ENCODE data around the gene LRRC36. TPM values are rescaled to one million over a fixed set of nuclear protein-coding genes. Genes with fewer than 3 reads are reported as not detected.

Gene LRRC36
- total RNA-seq, 4 donors from 2014 or later: not detected

GRCh38 chr16:67419931-67420330 lies 93.3 kb downstream of the LRRC36 start:
- TF ChIP-seq CTCF (IDR thresholded peaks at IDR 0.05 in 4 of 5, conservative IDR thresholded peaks at IDR 0.05 in 1 of 5) (no peak), POLR2A (IDR thresholded peaks at IDR 0.05) (no peak)

GRCh38 chr16:67421030-67421429 lies 94.4 kb downstream of the LRRC36 start:
- Histone ChIP-seq H3K27ac (no peak overlapping the region), H3K4me3 (no peak overlapping the region), H3K9me3 (no peaks in the 10 kb centered on the region), H3K36me3 (no peaks in the 10 kb centered on the region), H3K4me1 (no peaks in the 10 kb centered on the region), H3K27me3 (no peaks in the 10 kb centered on the region)
- in situ Hi-C loops (cut with MboI; ENCODE audit: low sequenced_read_pairs in 4 of 4) (no loop called here), intact Hi-C loops (cut with DNase I; ENCODE audit: low total_unique reads) (no loop called here)
- ATAC-seq (no peak), DNase-seq (no peak)
- TF ChIP-seq POLR2A (IDR thresholded peaks at IDR 0.05) (no peak), CTCF (IDR thresholded peaks at IDR 0.05 in 4 of 5, conservative IDR thresholded peaks at IDR 0.05 in 1 of 5) (no peak)

More at GRCh38 chr16:67419931-67420330, 93.3 kb downstream of the LRRC36 start:
- DNase-seq (no peak), ATAC-seq (no peak)
- H3K27ac ChIP-seq: no peak overlapping the region
- intact Hi-C loops (cut with DNase I; ENCODE audit: low total_unique reads): loop anchor here (5.0 kb wide), 1 partner anchor 143 kb away; the partner anchor contains the start of gene PLEKHG4
- H3K4me3 ChIP-seq: no peak overlapping the region
- H3K9me3 ChIP-seq: no peaks in the 10 kb centered on the region
- H3K4me1 ChIP-seq: peaks cover 8% of the 10 kb centered on the region in 2 donors
- no peaks in the 10 kb centered on the region for H3K27me3 ChIP-seq
- in situ Hi-C loops (cut with MboI; ENCODE audit: low sequenced_read_pairs in 4 of 4): loop anchor here in 1 of 4 donors (10.0 kb wide), 1 partner anchor 155 kb away; no protein-coding TSS in a partner anchor
- no peaks in the 10 kb centered on the region for H3K36me3 ChIP-seq

DNA sequence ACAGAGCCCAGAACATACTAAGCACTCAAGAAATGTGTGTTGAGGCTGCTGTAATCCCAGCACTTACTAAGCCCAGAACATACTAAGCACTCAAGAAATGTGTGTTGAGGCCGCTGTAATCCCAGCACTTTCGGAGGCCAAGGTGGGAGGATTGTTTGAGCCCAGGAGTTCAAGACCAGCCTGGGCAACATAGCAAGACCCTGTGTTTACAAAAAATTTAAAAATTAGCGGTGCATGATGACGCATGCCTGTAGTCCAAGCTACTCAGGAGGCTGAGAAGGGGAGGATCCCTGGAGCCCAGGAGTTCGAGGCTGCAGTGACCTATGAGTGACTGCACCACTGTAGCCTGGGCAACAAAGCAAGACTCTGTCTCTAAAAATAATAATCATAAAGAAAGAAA lies 96.4 kb downstream of the LRRC36 start:
- in situ Hi-C loops (cut with MboI; ENCODE audit: low sequenced_read_pairs in 4 of 4): no loop called here
- Histone ChIP-seq H3K27me3 (no peaks in the 10 kb centered on the region), H3K4me1 (no peaks in the 10 kb centered on the region), H3K36me3 (no peaks in the 10 kb centered on the region), H3K9me3 (no peaks in the 10 kb centered on the region), H3K27ac (no peak overlapping the region), H3K4me3 (no peak overlapping the region)
- no peak for DNase-seq
- TF ChIP-seq CTCF (IDR thresholded peaks at IDR 0.05 in 4 of 5, conservative IDR thresholded peaks at IDR 0.05 in 1 of 5) (no peak), POLR2A (IDR thresholded peaks at IDR 0.05) (no peak)
- no peak for ATAC-seq
- intact Hi-C loops (cut with DNase I; ENCODE audit: low total_unique reads): no loop called here

- intact Hi-C loops (cut with DNase I; ENCODE audit: low total_unique reads) (no loop called here), in situ Hi-C loops (cut with MboI; ENCODE audit: low sequenced_read_pairs in 4 of 4) (no loop called here)
- Histone ChIP-seq H3K36me3 (no peaks in the 10 kb centered on the region), H3K4me3 (no peak overlapping the region), H3K27ac (peak overlapping the region in 1 of 4 donors; percentile 30), H3K9me3 (no peaks in the 10 kb centered on the region), H3K27me3 (no peaks in the 10 kb centered on the region), H3K4me1 (peaks cover 0 to 3% of the 10 kb centered on the region in 2 donors)
- no peak for TF ChIP-seq CTCF (IDR thresholded peaks at IDR 0.05 in 4 of 5, conservative IDR thresholded peaks at IDR 0.05 in 1 of 5)
- TF ChIP-seq POLR2A (IDR thresholded peaks at IDR 0.05): no peak
- ATAC-seq: peak in 1 of 2 donors; percentile 81
- no peak for DNase-seq
Observed at GRCh38 chr16:67423611-67424260, 97.1 kb downstream of the LRRC36 start.

GRCh38 chr16:67424261-67424615 lies 97.6 kb downstream of the LRRC36 start:
- Histone ChIP-seq H3K9me3 (no peaks in the 10 kb centered on the region), H3K4me1 (peaks cover 0 to 3% of the 10 kb centered on the region in 2 donors), H3K27ac (no peak overlapping the region), H3K4me3 (no peak overlapping the region), H3K36me3 (no peaks in the 10 kb centered on the region), H3K27me3 (no peaks in the 10 kb centered on the region)
- in situ Hi-C loops (cut with MboI; ENCODE audit: low sequenced_read_pairs in 4 of 4): no loop called here
- ATAC-seq: no peak
- DNase-seq: no peak
- no peak for TF ChIP-seq CTCF (IDR thresholded peaks at IDR 0.05 in 4 of 5, conservative IDR thresholded peaks at IDR 0.05 in 1 of 5)
- no peak for TF ChIP-seq POLR2A (IDR thresholded peaks at IDR 0.05)
- intact Hi-C loops (cut with DNase I; ENCODE audit: low total_unique reads): no loop called here
